Myocyte (in vitro differentiated cells): ENCODE results near the gene TTC9. TPM values are rescaled to one million over a fixed set of nuclear protein-coding genes. Genes with fewer than 3 reads are reported as not detected.

Experiments used
- DNase-seq: peaks from one replicate; pipeline ENCODE4 v3.0.0-alpha.2; 2012; ENCODE audit warnings: low read depth
- polyA plus RNA-seq: library from polyadenylated mRNA; unstranded; fragments of >200 nt; gene quantifications from one replicate; pipeline ENCODE4 v1.2.1, GENCODE V29; 2012; ENCODE audit warnings: missing spikeins
- total RNA-seq: library from RNA; depleted of rRNA; stranded (reverse); fragments of >200 nt; gene quantifications from 2 replicates; pipeline ENCODE4 v1.2.3, GENCODE V29; 2014

TTC9 gene
- total RNA-seq, result 39.5 and 61.5 TPM in 2 replicates
- polyA plus RNA-seq, result 34.3 TPM

- peak; percentile 53 for DNase-seq
These were observed at the start of gene TTC9 for GRCh38 chr14:70641548-70642302. TTC9 (plus strand) TSS chr14:70641916; CDS start chr14:70642130, 214 bp downstream.

DNA sequence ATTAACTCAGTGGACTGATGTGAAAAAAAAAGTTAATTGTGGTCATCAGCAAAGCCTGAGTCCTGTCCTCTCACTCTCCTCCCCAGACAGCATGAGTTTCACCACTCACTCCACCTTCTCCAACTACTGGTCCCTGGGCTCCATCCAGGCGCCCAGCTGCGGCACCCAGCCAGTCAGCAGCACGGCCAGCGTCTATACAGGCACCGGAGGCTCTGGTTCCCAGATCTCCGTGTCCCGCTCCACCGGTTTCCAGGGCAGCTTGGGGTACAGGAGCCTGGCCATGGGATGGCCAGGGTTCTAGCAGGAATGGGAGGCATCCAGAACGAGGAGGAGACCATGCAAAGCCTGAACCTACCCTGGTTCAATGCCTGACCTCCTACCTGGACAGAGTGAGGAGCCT lies 47.3 kb upstream of the TTC9 start:
- DNase-seq, result no peak

GRCh38 chr14:70595443-70596185 lies 46.1 kb upstream of the TTC9 start:
- DNase-seq, result no peak

DNA sequence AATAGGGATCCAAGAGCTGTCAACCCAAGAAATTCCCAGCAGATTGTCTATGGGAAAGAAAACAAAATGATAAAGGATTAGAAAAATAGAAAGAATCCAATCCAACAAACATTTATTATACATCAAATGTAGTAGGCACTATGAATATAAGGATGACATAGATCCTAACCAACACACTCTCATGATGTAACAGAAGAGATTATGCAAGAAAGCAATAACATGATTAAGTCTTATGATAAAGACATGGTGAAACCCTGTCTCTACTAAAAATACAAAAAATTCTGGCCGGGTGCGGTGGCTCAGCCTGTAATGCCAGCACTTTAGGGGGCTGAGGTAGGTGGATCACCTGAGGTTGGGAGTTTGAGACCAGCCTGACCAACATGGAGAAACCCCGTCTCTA lies 44.0 kb upstream of the TTC9 start:
- no peak for DNase-seq

DNA sequence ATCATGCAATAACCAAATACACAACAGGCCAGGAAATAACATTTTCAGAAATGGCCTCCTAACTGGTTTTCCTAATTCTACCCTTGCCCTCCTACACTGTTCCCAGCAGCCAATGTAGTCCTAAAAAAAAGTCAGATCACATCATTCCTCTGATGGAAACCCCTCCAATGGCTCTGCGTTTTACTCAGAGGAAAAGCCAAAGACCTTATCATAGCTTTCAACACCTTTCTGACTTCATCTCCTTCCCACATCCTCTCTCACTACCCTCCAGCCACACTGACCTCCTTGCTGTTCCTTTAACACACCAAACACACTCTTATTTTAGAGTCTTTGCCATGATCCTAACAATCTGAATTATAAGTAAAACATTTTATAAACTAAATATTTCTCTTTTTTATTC lies 42.4 kb upstream of the TTC9 start:
- DNase-seq, result no peak

- DNase-seq, result peak; percentile 95
These were observed 41.1 kb upstream of the TTC9 start, which contains the start of gene MED6 for GRCh38 chr14:70600382-70601157. MED6 (minus strand) TSS chr14:70600655; CDS start chr14:70600637, 18 bp downstream.

DNA sequence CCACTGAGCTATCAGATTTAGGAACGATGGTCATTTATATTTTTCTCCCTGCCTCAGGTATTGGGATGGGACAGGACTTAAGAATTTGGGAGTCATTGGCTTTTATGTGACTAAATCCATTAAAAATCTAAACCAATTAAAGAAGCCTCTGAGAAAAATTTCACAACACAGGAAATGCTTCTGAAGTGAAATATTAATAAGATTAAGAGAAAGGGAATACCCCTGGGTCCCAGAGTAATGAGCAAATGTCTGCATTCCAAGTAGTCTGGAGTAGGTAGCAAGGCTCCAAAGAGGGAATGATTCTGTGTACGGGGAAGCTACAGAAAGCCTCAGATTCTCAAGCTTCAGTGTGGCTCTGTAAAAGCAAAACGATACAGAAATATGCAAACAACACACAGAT lies 40.6 kb upstream of the TTC9 start:
- DNase-seq, result no peak

DNA sequence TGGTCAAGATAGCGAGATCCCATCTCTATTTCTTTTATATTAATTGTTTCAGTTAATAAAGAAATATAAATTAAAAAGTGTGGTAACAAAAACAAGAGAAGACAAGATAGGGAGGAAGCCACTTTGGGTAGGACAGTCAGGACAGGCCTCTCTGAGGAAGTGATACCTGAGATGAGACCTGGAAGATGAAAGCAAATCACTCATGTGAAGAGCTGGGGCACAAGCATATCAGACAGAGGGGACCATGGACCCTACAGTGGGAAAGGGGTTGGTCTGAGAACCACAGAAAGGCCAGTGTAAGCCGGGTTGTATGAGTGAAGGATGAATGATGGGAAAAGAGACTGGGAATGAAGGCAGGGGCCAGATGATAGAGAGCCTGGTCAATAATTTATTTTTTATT lies 39.5 kb upstream of the TTC9 start:
- DNase-seq, result no peak

DNA sequence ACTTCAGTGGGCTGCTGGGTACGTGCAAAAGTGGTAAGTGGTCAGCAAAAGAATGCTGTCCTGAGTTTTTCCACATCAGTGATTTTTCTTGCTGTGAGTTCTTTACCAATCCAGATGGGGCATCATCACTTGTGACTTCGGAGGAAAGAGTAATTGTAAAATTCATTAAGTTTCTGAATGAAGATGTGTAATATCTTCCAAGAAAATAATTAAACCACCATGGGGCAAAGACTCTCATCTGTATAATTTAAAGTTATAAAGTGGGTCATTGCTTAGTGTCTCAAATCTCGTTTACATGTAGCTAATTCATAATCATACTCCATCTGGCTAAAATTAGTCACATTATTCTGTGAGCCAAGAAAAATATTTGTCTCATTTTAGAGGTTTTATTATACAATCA lies 30.5 kb upstream of the TTC9 start:
- no peak for DNase-seq

GRCh38 chr14:70616646-70617045 lies 25.1 kb upstream of the TTC9 start:
- DNase-seq, result no peak

- peak; percentile 45 for DNase-seq
These were observed 23.4 kb upstream of the TTC9 start for GRCh38 chr14:70618314-70618713.

DNA sequence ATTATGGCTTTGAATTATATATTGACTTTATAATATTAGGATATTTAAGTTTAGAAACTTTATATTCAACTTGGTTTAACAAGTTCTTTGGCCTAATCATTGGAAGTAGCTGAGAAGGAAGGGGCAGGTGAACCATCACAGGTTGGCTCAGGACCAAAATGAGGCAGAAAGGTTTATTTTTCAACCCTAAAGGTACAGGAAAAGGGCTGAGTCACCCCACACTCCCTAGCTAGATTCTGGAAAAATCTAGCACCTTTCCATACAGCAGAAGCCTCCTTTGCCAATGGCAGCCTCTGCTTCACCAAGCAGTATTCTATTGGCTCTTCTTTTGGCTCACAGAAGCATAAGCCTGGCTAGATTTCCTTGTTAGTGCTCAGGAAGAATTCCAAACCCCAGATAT lies 22.0 kb upstream of the TTC9 start:
- no peak for DNase-seq

DNA sequence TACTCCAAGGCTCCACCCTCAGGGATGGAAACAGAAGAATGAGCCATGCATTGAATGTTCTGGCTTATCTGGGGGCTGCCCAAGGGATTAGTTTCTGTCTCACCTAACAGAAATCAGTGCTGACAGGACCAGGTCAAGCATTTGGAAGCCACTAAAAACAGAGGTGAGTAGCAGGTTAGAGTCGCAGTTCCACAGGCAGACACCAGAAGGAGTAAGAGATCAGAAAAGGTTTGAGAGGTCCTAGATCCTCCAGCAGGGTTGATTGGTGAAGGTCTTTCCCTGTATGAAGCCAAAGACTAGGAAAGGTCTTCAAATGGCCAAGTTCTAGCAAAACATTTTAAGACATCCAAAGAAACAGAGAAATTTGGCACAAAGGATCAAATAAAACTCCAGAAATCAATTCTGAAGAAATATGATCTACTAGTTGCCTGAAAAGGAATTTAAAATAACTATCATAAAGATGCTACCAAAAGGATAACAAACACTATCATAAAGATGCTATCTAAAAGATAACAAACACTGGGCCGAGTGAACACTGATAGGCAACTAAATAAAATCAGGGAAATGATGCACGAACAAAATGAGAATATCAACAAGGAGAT lies 19.5 kb upstream of the TTC9 start:
- DNase-seq, result peak; percentile 41

DNA sequence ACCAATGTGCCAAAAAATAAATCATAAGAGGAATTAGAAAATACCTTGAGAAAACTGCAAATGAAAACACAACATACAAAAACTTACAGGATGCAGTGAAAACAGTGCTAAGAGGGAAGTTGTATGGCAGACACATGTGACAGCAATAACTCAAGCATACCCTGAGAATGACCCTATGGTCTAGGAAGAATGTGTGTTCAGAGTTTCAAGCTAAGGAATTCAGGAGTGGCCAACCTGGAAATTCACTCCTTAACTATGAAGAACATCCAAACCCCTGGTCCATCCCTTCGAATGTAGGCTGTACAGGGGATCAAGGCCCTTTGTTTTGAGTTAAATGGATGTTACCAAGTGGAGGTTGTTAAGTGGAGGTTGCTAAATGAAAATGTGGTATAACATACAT lies 16.7 kb upstream of the TTC9 start:
- DNase-seq, result no peak

GRCh38 chr14:70631948-70632347 lies 9.8 kb upstream of the TTC9 start:
- no peak for DNase-seq

DNA sequence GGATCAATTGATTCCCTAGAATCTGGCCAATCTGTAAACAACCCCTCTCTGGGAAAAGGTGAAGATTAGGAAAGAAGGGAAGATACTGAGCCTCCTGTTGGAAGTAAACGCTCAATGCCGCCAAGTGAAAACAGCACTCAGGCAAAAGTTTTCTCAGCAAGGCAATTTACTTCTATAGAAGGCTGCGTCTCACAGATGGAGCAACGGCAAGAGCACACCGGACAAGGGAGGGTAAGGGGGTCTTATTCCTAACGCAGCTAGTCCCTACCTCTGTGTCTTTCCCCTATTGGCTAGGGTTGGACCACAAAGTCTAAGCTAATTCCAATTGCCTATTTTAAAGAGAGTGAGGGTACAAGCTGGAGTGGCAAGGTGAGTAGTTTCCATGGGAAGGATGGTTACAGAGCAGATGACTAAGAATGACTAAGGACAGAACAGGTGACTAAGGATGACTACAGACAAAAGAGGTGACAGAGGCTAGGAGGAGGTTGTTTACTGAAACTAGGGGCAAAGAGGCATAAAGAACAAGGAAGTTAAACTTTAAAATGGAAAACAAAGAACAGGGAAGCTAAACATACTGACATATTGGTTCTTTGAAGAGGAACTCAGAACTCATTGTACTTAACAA lies 5.6 kb upstream of the TTC9 start:
- DNase-seq, result no peak

GRCh38 chr14:70638416-70638815 lies 3.3 kb upstream of the TTC9 start:
- DNase-seq, result no peak

GRCh38 chr14:70640938-70641547 lies 673 bp upstream of the TTC9 start:
- DNase-seq, result peak; percentile 97

DNA sequence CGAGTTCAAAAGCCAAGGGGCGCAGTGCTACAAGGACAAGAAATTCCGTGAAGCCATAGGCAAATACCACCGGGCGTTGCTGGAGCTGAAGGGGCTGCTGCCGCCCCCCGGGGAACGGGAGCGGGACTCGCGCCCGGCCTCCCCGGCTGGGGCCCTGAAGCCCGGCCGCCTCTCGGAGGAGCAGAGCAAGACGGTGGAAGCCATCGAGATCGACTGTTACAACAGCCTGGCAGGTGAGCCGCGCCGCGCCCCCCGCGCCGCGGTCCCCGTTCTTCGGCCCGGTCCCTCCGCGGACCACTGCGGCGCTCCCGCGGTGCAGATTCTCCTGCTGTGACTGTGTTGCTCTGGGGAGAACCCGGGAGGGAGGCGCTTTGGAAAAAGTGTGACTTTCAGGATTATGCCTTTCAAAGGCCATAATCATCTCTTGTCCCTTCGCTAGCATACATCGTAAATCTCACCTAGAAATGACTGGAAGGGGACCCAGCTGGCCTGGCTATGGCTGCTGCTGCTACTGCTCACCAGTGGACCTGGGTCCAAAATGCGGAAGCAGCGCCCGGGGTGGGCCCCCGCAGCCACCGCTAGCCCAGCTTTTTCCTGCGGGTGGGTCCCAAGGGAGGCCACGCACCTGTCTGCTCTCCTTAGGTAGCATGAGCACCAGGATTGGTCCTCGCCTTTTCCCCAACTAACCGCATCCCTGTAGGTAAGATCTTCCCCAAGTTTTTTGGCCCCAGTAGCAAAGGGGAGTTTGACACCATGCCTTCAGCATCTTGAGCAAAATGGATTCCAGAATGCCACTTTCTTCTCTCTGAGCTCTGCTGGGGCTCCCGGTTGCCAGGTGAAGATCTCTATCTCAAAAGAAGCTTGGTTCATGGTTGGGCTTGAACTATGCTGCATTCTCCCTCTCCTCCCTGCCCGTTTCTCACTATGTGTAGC lies 853 bp downstream of the TTC9 start:
- peak; percentile 31 for DNase-seq
